Gastroesophageal sphincter (tissue), 3 donors: ENCODE measurements around the gene USP38.

ENCODE experiments used
- CTCF ChIP-seq, 4 experiments: fragments of 200-600 bp in 2 of 4; fragments of 450-650 bp in 2 of 4; sonication (generic) in 1 of 4; IDR thresholded peaks; one replicate each; pipeline ENCODE4 v1.5.1; 2017 to 2019; ENCODE audit warnings: antibody characterized with exemption in 4 of 4, mild to moderate bottlenecking in 2 of 4, moderate library complexity in 2 of 4
- POLR2A ChIP-seq, 2 donors: fragments of 450-650 bp; IDR thresholded peaks; one replicate each; pipeline ENCODE4 v1.6.1; 2017; ENCODE audit warnings: antibody characterized with exemption in 2 of 2, mild to moderate bottlenecking in 2 of 2, moderate library complexity in 1 of 2

GRCh38 chr4:143246977-143247376, 62.3 kb downstream of the USP38 start:
- no peak for TF ChIP-seq CTCF (IDR thresholded peaks at IDR 0.05)
- no peak for TF ChIP-seq POLR2A (IDR thresholded peaks at IDR 0.05)
